NCI-H1694 treated with DMSO at 0.1 percent for 48 hours (cell line): ENCODE data around the gene JAKMIP1.

ENCODE experiments used
- DNase-seq: peaks from one replicate; lab custom pipeline; 2025; lab: John Stamatoyannopoulos, UW

JAKMIP1 gene

DNA sequence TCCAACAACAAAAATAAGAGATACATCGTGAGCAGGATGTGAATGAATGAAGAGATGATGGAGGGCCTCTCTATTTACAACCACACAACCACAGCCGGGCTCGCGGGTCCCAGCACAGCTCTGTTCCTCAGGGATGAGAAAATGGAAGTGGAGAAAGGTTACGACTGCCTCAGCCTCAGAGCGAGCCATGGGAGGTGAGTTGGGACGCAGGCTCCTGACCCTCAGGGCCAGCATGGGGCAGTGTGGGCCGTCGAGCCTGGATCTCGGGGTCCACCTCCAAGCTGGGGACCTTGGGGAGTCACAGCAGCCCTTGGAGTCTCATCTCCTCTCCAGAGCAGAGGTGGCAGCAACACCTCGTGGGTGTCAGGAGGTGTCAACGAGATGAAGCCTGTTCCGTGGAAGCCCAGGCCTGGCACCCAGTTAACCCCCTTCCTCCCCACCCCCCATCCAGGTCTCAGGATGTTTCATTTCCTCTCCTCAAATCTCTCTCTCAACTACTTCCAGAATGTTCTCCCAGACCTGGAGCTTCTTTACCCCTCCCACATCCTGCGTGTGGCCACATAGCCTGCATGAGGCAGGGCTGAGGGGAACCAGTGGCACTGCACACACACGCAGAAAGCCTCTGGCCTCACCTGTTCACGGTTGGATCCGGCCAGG lies 208.1 kb downstream of the JAKMIP1 start:
- DNase-seq: no peak

- no peak for DNase-seq
These were observed 208.9 kb downstream of the JAKMIP1 start for GRCh38 chr4:5991405-5991804.

GRCh38 chr4:5990446-5991160 lies 209.7 kb downstream of the JAKMIP1 start:
- no peak for DNase-seq

GRCh38 chr4:5989236-5990225 lies 210.8 kb downstream of the JAKMIP1 start:
- DNase-seq: no peak

- no peak for DNase-seq
These were observed 212.1 kb downstream of the JAKMIP1 start for GRCh38 chr4:5988086-5988845.

DNA sequence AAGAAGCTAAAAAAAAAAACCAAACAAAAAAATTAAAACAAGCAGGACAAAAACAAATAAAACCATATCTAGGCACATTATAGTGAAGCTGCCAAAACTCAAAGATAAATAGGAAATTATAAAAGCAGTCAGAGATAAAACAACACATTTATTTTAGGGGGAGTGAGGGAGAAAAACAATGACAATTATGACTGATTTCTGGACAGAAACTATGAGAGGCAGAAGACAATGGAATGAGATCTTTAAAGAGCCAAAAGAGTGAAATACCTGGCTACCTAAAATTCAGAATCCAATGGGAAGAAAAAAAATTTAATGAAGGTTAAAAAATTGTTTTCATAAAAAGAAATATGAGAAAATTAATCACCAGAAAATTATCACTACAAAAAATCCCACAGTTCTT lies 215.5 kb downstream of the JAKMIP1 start:
- DNase-seq: no peak

- DNase-seq: no peak
These were observed 218.0 kb downstream of the JAKMIP1 start for GRCh38 chr4:5982156-5982973.

DNA sequence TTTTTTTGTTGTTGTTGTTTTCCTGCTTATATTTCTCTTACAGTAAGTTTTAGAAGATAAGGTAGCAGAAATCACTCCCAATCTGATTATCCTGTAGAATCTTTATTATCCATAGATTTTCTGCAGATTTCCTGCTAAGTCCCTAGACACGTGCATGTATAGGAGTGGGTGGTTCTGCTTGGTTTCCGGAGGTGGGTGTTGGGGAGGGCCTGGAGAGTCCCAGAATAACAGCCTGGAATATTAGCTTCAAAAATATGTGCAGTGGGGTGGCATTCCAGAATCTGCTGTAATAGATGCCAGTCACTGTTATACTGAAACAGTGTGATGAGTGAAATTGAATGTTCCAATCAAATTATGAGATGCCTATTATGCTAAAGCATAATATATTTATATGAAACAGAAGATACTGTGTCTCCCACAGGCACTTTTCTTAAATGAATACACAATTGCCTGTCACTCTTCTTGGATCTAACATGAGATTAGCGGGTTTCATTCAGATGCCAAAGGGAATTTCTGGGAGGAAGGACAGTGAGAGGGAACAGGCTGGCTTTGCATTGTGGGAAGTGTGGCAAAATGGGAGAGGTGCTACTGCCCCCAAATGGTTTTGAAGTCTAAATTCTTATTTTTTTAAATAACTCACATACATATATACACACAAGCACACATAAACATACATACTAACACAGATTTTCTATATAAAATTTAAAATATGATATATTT lies 219.8 kb downstream of the JAKMIP1 start:
- peak; percentile 65 for DNase-seq

GRCh38 chr4:5979981-5980380 lies 220.4 kb downstream of the JAKMIP1 start:
- peak; percentile 41 for DNase-seq

DNA sequence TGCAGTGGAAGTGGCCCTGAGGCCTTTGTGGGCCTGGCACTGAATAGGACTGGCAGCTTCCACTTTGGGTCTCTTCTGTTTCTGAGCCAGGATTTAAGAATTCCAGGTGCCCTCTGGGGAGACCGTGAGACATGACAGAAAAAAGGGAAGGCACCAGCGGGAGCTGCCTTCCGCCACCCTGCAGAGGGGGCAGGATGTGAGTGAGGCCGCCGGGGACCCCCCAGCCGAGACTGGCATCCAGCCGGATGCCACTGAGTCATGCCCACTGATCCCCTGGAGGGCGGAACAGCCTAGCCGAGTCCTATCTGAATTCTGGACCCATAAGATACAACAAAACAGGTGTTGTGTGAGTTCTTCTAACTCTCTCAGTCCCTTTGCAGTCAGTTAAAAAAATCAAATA lies 223.4 kb downstream of the JAKMIP1 start:
- no peak for DNase-seq

DNA sequence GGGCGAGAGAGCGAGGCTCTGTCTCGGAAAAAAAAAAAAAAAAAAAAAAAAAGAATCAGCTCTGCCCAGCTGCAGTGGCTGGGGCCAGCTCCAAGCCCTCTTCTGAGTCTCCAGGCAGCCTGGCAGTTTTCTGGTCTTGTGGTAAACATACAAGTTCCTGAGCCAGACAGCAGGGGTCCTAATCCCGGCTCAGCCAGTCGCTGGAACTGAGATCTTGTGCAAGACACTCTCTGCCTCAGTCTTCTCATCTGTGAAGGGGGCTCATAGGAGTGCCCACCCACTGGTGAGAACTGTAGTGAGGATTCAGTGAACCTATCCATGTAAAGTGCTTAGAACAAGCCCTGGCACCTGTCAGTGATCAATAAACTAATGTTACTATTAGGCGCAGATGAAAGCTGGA lies 223.9 kb downstream of the JAKMIP1 start:
- no peak for DNase-seq
